BLaER1 (cell line): ENCODE data around the gene TSHR.
"Not testable (repeated sequence)": the region's sequence is repeated elsewhere in the genome, so short reads cannot be mapped to it uniquely, and the experiment has no call there.

Source experiments
- H3K27ac ChIP-seq: shearing (Covaris generic); formaldehyde crosslinking; 2 replicates; pipeline ENCODE4 v1.8.1; 2022
- H3K27me3 ChIP-seq: shearing (Covaris generic); formaldehyde crosslinking; 2 replicates; pipeline ENCODE4 v1.8.1; 2022
- H3K36me3 ChIP-seq: shearing (Covaris generic); formaldehyde crosslinking; 2 replicates; pipeline ENCODE4 v1.8.1; 2022
- H3K4me1 ChIP-seq: shearing (Covaris generic); formaldehyde crosslinking; 2 replicates; pipeline ENCODE4 v1.8.1; 2022
- H3K4me2 ChIP-seq: shearing (Covaris generic); formaldehyde crosslinking; 2 replicates; pipeline ENCODE4 v1.8.1; 2022
- H3K4me3 ChIP-seq: shearing (Covaris generic); formaldehyde crosslinking; 2 replicates; pipeline ENCODE4 v1.8.1; 2022
- H3K9ac ChIP-seq: shearing (Covaris generic); formaldehyde crosslinking; 2 replicates; pipeline ENCODE4 v1.8.1; 2022
- H3K9me3 ChIP-seq: shearing (Covaris generic); formaldehyde crosslinking; 2 replicates; pipeline ENCODE4 v1.8.1; 2022
- H4K20me1 ChIP-seq: shearing (Covaris generic); formaldehyde crosslinking; 2 replicates; pipeline ENCODE4 v1.8.1; 2022
- Cebpa-rat ChIP-seq: shearing (Covaris generic); IDR thresholded peaks from 2 replicates; pipeline ENCODE4 v1.8.1; 2022

The TSHR gene

GRCh38 chr14:80955416-80955941 is at the start of gene TSHR:
Gene TSHR, plus strand, starts transcription at chr14:80955621. Its CDS starts 60 bp downstream, at chr14:80955681.
- peak within 1 kb of the TSS; percentile 69 for H3K27ac ChIP-seq
- H3K9me3 ChIP-seq, result no peaks in the 10 kb centered on the region
- TF ChIP-seq Cebpa-rat, result no peak
- peak within 1 kb of the TSS; percentile 76 for H3K9ac ChIP-seq
- no peaks in the 10 kb centered on the region for H4K20me1 ChIP-seq
- peak within 1 kb of the TSS; percentile 68 for H3K4me3 ChIP-seq
- H3K36me3 ChIP-seq, result no peaks in the 10 kb centered on the region
- H3K27me3 ChIP-seq, result no peaks in the 10 kb centered on the region
- peak within 1 kb of the TSS; percentile 99 for H3K4me2 ChIP-seq
- H3K4me1 ChIP-seq, result peaks cover 52% of the 10 kb centered on the region

- Histone ChIP-seq H3K4me2 (no peak overlapping the region), H3K27me3 (no peaks in the 10 kb centered on the region), H3K36me3 (peaks cover 49% of the 10 kb centered on the region), H3K9ac (no peak overlapping the region), H3K4me1 (no peaks in the 10 kb centered on the region), H3K9me3 (no peaks in the 10 kb centered on the region), H4K20me1 (no peaks in the 10 kb centered on the region), H3K27ac (no peak overlapping the region), H3K4me3 (no peak overlapping the region)
- TF ChIP-seq Cebpa-rat, result no peak
Observed at GRCh38 chr14:80906336-80906735, 49.1 kb upstream of the TSHR start.

GRCh38 chr14:80906946-80907345 is 48.5 kb upstream of the TSHR start:
- Histone ChIP-seq H3K4me3 (no peak overlapping the region), H3K27ac (no peak overlapping the region), H3K9ac (no peak overlapping the region), H3K36me3 (peaks cover 46% of the 10 kb centered on the region), H3K9me3 (no peaks in the 10 kb centered on the region), H4K20me1 (no peaks in the 10 kb centered on the region), H3K4me2 (no peak overlapping the region), H3K4me1 (no peaks in the 10 kb centered on the region), H3K27me3 (no peaks in the 10 kb centered on the region)
- no peak for TF ChIP-seq Cebpa-rat

GRCh38 chr14:80912013-80912412 is 43.4 kb upstream of the TSHR start:
- H3K4me1 ChIP-seq, H3K4me3 ChIP-seq, H3K9ac ChIP-seq, H3K27me3 ChIP-seq, H3K27ac ChIP-seq, H3K4me2 ChIP-seq, H4K20me1 ChIP-seq, H3K9me3 ChIP-seq: not testable (repeated sequence)
- H3K36me3 ChIP-seq, result peaks cover 52% of the 10 kb centered on the region

DNA sequence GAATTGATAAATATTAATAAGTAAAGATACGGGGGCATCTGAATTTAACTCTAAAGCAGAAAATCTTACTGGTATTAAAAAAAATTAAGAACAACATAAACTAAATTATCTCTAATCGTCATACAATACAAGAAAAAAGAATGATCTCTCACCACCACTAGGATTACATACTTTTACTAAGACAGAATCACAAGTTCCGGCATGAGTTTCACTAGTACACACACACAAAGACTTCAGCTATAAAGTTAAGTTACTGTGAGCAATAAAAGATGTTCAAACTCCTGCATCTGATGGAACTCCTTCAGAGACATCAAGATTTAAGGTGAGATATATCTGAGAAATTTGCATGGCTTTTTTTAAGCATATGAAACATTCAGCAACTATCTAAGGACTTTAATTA is 35.8 kb upstream of the TSHR start:
- H4K20me1 ChIP-seq, result no peaks in the 10 kb centered on the region
- TF ChIP-seq Cebpa-rat, result no peak
- H3K4me2 ChIP-seq, result no peak overlapping the region
- no peaks in the 10 kb centered on the region for H3K9me3 ChIP-seq
- H3K9ac ChIP-seq, result no peak overlapping the region
- no peaks in the 10 kb centered on the region for H3K27me3 ChIP-seq
- H3K36me3 ChIP-seq, result peaks cover 33% of the 10 kb centered on the region
- no peak overlapping the region for H3K27ac ChIP-seq
- H3K4me1 ChIP-seq, result no peaks in the 10 kb centered on the region
- no peak overlapping the region for H3K4me3 ChIP-seq

DNA sequence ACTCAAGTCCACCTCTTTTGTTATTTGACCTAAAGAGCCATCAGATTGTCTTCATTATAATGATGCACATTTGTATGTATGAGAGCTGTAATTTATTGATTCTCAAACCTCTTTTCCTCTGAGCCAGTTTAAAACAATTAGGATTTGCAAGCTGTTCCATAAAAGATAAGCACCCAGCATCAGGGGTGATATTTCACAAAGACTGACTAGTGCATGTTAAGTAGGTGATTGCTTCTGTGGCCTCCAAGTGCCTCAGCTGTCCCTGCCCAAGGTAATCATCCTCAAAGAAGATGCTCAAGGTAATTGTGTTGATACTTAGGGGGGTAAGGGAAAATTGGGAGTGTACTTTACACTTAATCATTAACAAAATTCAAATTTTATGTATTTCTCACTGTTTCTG is 32.1 kb upstream of the TSHR start:
- TF ChIP-seq Cebpa-rat, result no peak

DNA sequence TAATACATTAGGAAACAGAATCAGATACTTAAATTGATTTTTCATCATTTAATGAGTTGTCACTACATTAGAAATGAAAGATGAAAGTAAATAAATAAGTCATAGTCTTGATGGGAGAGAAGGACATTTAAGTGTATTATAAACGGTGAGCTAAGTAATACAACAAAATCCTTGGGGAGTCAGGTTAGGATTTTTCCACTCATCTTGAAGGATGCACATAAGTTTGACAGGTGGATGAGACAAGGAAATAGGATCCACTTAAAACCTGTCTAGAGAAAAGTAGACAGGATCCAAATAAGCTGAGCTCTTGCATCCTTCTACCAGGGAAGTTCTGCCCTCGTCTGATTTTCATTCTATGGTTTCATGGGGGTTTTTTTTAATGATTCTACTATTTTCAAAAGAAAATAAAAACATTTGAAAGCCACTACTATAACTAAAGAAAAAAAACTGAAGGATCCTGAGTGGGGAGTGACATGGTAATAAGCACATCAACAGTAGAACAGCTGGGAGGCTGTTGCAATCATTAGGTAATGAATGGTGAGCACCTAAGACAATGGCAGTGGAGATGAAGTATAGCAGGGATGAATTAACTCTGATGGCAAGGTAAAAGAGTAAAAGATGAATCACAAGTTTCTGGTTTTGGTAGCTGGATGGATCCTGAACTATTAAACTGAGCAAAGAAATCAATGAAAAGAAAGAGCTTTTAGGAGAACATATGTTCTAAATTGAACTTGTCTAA is 30.9 kb upstream of the TSHR start:
- Histone ChIP-seq H3K9ac (no peak overlapping the region), H3K9me3 (peaks cover 12% of the 10 kb centered on the region), H3K27ac (no peak overlapping the region), H3K4me3 (no peak overlapping the region), H4K20me1 (no peaks in the 10 kb centered on the region), H3K36me3 (peaks cover 46% of the 10 kb centered on the region), H3K27me3 (no peaks in the 10 kb centered on the region), H3K4me1 (peaks cover 26% of the 10 kb centered on the region), H3K4me2 (no peak overlapping the region)
- no peak for TF ChIP-seq Cebpa-rat

More for the DNA sequence above, 32.1 kb upstream of the TSHR start:
- Histone ChIP-seq H3K27me3 (no peaks in the 10 kb centered on the region), H3K27ac (no peak overlapping the region), H3K9ac (no peak overlapping the region), H3K4me3 (no peak overlapping the region), H4K20me1 (no peaks in the 10 kb centered on the region), H3K4me2 (no peak overlapping the region), H3K36me3 (peaks cover 35% of the 10 kb centered on the region), H3K9me3 (peaks cover under 1% of the 10 kb centered on the region), H3K4me1 (peaks cover 25% of the 10 kb centered on the region)

- Histone ChIP-seq H3K4me2 (peak overlapping the region; percentile 55), H4K20me1 (no peaks in the 10 kb centered on the region), H3K9me3 (peaks cover 15% of the 10 kb centered on the region), H3K4me3 (no peak overlapping the region), H3K27me3 (no peaks in the 10 kb centered on the region), H3K4me1 (peaks cover 46% of the 10 kb centered on the region), H3K36me3 (peaks cover 49% of the 10 kb centered on the region), H3K9ac (no peak overlapping the region), H3K27ac (peak overlapping the region; percentile 33)
- no peak for TF ChIP-seq Cebpa-rat
Observed at GRCh38 chr14:80926397-80927082, 28.9 kb upstream of the TSHR start.

GRCh38 chr14:80927083-80927989 is 28.1 kb upstream of the TSHR start:
- Histone ChIP-seq H3K4me1 (peaks cover 54% of the 10 kb centered on the region), H3K36me3 (peaks cover 49% of the 10 kb centered on the region), H3K9ac (no peak overlapping the region), H3K4me3 (no peak overlapping the region), H4K20me1 (no peaks in the 10 kb centered on the region), H3K9me3 (peaks cover 15% of the 10 kb centered on the region), H3K27ac (peak overlapping the region; percentile 33; the same call in 1 of the 2 replicates), H3K27me3 (no peaks in the 10 kb centered on the region), H3K4me2 (peak overlapping the region; percentile 55)
- TF ChIP-seq Cebpa-rat, result no peak
